Posterior cingulate gyrus (tissue), 11 donors: ENCODE measurements around the gene HLX.

ENCODE experiments used
- DNase-seq, 10 donors: peaks; one replicate each; pipeline versions ENCODE4 v3.0.0 to v3.0.0-alpha.2; 2020 to 2021; ENCODE audit warnings: mixed read lengths in 3 of 10
- intact Hi-C: fragments of 100-400 bp; cut with DNase I; formaldehyde crosslinking; loops from one replicate; pipeline ENCODE4 v1.15.1; 2023

Gene HLX

GRCh38 chr1:220894025-220894923, 15.0 kb downstream of the HLX start:
- DNase-seq, result peak in 1 of 10 donors; percentile 57

GRCh38 chr1:220894924-220895256, 15.6 kb downstream of the HLX start:
- DNase-seq, result no peak
- intact Hi-C loops, result no loop called here

More at GRCh38 chr1:220894025-220894923, 15.0 kb downstream of the HLX start:
- intact Hi-C loops, result no loop called here

DNA sequence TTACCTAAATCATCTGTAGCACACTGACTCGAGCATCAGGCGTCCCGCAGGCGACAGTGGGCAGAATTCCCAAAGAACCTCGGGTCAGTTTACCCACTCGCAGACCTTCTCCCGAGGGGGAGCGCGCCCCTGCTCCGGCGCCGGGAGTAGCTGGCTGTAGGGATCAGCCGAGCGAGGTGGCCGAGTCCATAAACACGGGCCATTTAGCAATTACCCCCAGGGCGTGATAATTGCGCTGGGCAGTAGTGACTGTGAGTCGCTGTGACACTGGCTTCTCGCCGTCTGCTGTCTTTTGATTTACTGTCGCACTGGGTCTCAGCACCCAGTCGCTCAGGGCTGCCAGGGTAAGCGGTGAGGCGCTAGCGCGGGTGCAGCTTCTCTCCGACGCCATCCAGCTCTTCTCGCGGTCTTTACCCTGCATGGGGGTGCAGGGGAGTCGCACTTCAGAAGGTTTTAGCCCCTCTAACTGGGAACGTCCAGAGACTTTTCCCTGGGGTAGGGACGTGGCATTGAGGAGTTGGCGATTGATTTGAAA, 16.2 kb downstream of the HLX start:
- intact Hi-C loops, result no loop called here
- DNase-seq, result no peak

DNA sequence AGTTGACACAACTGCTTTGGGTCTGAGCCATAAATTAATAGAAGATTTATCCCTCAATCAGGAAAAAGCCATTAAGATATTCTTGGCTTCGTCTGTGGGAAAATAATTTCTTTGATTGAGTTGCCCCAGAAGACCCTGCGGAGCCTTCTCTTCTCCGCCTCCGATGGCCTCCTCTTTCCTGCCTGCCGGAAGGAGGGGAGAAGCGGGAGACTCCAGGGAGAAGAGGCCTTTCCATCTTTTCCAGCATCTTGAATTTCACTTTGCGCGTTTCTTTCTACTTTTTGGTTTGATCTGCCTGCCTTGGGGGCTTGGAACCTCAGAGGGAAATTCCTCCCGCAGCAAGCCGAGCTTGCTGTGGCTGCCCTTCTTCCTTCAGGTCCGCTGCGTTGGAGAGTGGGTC, 16.8 kb downstream of the HLX start:
- intact Hi-C loops, result no loop called here
- DNase-seq, result no peak

GRCh38 chr1:220900842-220901241, 21.6 kb downstream of the HLX start:
- DNase-seq, result no peak
- intact Hi-C loops, result no loop called here

DNA sequence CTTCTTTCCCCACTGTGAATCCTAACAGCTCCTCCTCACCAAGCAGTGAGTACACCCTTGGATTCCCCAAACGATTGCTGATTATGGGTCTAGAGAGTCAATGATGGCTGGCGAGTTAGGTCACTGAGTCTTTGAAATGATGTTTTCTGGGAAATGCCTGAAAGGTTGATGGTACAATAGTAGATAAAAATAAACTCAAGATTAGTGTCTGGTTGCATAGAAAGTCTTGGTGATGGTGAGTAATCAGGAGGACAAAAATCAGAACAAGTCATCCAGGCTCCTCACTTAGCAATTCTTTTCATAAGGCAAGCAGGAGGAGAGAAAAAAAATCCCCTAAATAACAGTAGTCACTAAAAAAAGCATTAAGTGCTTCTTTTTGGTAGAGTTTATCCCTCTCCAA, 22.6 kb downstream of the HLX start:
- intact Hi-C loops, result no loop called here
- DNase-seq, result no peak

DNA sequence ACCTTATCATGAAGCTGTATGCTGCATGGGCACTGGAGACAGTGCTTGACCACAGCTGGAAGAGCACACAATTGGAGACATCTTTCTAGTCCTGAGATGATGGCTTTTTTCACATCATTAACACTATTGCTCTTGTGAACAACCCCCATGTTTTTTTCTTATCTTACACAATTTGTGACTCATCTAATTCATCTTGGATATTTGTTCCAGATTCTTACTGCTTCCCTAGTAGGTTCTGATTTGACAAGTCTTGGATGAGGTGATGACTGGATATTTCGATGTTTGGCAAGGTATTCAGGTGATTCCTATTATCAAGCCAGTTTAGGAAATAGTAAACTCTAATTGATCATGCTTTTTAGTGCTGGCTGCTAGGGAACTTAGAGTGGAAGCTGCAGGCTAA, 23.7 kb downstream of the HLX start:
- intact Hi-C loops, result no loop called here
- no peak for DNase-seq

DNA sequence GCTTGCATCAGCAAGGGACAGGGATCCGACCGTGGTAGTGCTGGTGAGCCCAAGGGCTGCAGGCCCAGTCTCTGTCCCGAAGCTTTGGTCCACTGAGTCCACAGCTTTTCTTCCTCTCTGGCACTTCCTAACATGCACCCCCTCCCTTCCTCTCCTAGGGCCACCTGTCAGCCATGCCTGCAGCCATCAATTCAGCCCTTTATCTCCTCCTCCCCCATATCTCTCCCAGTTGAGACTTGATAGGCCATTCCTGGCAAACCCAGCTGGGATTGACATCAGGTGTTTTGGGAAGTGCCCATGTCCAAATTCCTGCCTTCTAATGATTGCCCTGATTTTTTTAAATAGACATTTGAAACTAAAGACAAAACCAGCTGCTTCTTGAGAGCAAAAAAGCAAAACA, 25.6 kb downstream of the HLX start:
- intact Hi-C loops, result no loop called here
- no peak for DNase-seq

GRCh38 chr1:220905650-220906560, 26.7 kb downstream of the HLX start:
- no peak for DNase-seq
- intact Hi-C loops, result no loop called here

DNA sequence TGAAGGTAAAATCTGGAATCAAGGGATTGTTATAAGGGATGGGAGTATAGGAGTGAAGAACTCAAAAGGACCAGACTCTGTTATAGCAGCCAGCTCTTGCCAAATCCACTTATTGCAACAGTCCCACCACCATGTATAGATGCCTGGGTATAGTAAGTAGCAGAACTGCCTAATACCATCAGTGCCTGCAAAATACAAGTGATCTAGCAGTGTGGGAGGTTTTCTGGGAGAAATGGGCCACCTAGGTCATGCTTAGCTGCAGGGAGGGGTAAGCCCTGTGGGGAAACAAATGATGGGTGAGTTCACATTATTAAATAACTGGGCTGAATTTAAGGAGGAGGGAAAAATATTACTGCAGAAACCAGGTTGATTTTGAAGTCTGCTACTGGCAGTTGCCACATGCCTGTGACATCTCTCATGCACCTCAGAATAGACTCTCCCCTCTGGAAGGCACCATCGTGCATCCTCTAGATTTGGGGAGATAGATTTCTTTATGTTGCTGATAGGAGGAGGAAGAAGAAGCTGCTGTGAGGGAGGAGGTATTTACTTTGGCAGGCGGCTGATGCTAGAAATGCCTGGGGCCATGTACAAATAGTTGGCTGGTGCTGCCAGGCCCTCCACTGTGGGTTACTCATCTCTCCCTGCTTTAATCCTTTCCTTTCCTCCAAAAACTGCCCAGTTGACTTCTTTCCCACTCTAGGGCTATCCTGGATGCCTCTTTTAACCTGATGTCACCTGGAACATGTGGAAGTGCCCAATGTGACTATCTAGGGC, 27.5 kb downstream of the HLX start:
- intact Hi-C loops, result no loop called here
- no peak for DNase-seq

GRCh38 chr1:220908757-220909156, 29.5 kb downstream of the HLX start:
- no peak for DNase-seq
- intact Hi-C loops, result no loop called here

DNA sequence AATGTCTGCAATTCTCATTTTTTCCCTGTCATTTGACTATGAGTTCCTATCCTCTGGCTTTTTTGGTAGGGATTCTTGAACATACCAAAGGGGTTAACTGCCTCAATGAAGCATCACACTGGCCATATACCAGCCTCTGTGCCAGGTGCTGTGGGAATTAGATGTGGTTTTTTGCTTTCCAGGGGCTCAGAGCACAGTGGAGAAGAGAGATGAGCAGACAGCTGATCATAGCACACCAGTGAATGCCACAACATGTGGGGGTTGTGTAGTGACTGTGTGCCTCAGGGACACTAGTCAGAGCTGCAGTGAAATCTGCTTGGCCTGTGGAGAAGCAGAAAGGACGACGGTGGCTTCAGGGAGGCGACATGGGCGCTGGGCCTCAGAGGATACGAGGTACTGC, 30.8 kb downstream of the HLX start:
- intact Hi-C loops, result no loop called here
- DNase-seq, result no peak

- intact Hi-C loops, result no loop called here
- DNase-seq, result no peak
These were observed 35.3 kb downstream of the HLX start for GRCh38 chr1:220914283-220915116.

GRCh38 chr1:220915117-220915440, 35.8 kb downstream of the HLX start:
- intact Hi-C loops, result no loop called here
- DNase-seq, result no peak

DNA sequence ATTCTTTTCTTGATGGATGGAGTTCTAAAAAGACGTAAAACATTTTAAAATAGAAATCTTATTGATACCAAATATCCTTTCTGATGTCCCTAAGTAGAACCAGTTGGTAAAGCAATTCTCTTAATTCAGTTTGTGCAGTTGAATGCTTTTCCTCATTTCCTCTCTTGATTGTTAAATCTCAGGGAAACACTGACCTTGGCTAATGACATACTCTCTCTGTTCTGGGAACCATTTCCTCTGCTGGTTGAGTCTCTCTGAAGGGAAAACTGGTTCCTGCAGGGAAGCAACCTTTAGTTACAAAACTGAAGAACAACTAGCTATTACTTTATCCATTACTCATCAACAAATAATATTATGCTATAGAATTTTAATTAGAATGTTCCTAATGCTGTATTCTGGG, 36.7 kb downstream of the HLX start:
- intact Hi-C loops, result no loop called here
- no peak for DNase-seq

DNA sequence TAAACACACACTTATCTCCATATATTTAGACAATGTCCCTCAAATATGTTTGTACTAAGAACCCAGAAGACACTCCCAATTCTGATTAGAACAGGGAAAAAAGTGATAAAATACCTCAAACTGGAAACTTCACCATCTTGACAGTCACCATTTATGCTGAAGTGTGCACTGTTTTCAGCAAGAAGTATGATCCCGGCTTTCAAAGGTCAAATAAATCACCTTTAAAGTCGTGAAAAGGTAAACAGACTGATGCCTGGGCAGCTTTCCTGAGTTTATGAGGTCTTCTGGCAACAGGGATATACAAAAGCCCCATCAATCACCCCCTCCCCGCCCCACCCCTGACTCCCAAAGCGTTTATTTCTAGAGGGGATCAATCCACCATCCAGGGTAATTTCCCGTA, 37.9 kb downstream of the HLX start:
- DNase-seq, result no peak
- intact Hi-C loops, result no loop called here

DNA sequence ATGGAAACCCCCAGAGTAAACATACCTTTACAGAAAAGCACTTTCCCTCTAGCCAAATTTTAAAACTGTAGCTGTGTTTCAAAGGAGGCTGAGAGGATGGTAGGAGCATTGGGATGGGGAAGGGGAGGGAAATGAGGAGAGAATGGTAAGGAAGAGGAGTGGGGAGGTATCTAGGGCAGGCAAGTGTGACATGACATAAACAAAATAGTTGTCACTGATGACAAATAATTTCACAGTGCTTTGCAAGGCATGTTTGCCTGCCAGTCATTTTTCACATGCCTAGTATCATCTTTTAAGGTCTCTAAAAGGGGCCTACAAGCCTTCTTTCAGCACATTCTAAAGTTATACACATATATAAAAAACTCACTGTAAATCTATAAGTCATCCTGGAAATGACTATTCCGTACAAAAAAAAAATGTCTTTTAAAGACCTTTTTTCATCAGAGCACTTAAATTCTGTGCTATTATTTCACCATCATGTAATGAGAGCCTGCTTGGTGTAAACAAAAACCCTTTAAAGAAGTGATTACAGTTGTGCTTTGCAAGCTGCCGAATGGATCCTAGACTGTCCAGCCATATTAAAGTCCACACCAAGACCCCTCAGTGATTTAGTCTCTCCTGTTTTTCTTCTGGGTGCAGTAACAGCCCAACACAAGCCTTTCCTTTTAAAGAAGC, 38.4 kb downstream of the HLX start:
- intact Hi-C loops, result no loop called here
- no peak for DNase-seq

GRCh38 chr1:220918285-220918951, 39.2 kb downstream of the HLX start:
- DNase-seq, result no peak
- intact Hi-C loops, result no loop called here

- intact Hi-C loops, result no loop called here
- DNase-seq, result no peak
These were observed 41.7 kb downstream of the HLX start for GRCh38 chr1:220920967-220921366.
